Aorta (tissue), 5 donors: Measurements from ENCODE around the gene SHANK1. TPM values are rescaled to one million over a fixed set of nuclear protein-coding genes. Genes with fewer than 3 reads are reported as not detected.

Experiments used
- ATAC-seq: fragments of 200-7000 bp; cut with Tn5 transposase; one replicate; pipeline ENCODE4 v1.9.1; 2022; ENCODE audit warnings: moderate library complexity; ENCODE audit not compliant: low FRiP score
- DNase-seq, 2 donors: peaks; one replicate each; pipeline ENCODE4 v3.0.0-alpha.2; 2020
- H3K27ac ChIP-seq, 2 donors: one replicate each; pipeline ENCODE4 v1.5.1; 2013; ENCODE audit warnings: low read length in 2 of 2, mild to moderate bottlenecking in 2 of 2, moderate library complexity in 2 of 2, control low read depth in 1 of 2, inconsistent platforms in 1 of 2, low read depth in 1 of 2
- H3K27me3 ChIP-seq, 2 donors: one replicate each; pipeline ENCODE4 v1.6.1; 2013; ENCODE audit warnings: control low read depth in 1 of 2, low read length in 1 of 2, mild to moderate bottlenecking in 1 of 2, moderate library complexity in 1 of 2; ENCODE audit not compliant: insufficient read depth in 2 of 2, control insufficient read depth in 1 of 2
- H3K36me3 ChIP-seq, 2 donors: one replicate each; pipeline ENCODE4 v1.6.1; 2013; ENCODE audit warnings: control low read depth in 1 of 2, low read length in 1 of 2, mild to moderate bottlenecking in 1 of 2; ENCODE audit not compliant: insufficient read depth in 2 of 2, control insufficient read depth in 1 of 2
- H3K4me1 ChIP-seq, 2 donors: one replicate each; pipeline ENCODE4 v1.6.1; 2013; ENCODE audit warnings: low read length in 2 of 2, control low read depth in 1 of 2, mild to moderate bottlenecking in 1 of 2, moderate library complexity in 1 of 2; ENCODE audit not compliant: insufficient read depth in 2 of 2, control insufficient read depth in 1 of 2
- H3K4me3 ChIP-seq, 2 donors: one replicate each; pipeline ENCODE4 v1.5.1; 2013; ENCODE audit warnings: low read length in 2 of 2, control low read depth in 1 of 2, mild to moderate bottlenecking in 1 of 2
- H3K9me3 ChIP-seq: one replicate; pipeline ENCODE4 v1.6.1; 2013; ENCODE audit warnings: mild to moderate bottlenecking, low read length; ENCODE audit not compliant: control insufficient read depth
- WGBS, 2 donors: extraction: QIAGEN DNeasy Blood & Tissue Kit; methylation state at CpG; one replicate each; pipeline ENCODE4 v1.1.7; 2013; 5-methylcytosine and 5-hydroxymethylcytosine counted together
- intact Hi-C, 2 donors: fragments of 100-400 bp; cut with DNase I; formaldehyde crosslinking; loops; one replicate each; pipeline versions ENCODE4 v1.14.2 to v1.15.0; 2022
- polyA plus RNA-seq, 2 donors: library from polyadenylated mRNA; stranded (reverse); fragments of 200-250 nt; gene quantifications; one replicate each; pipeline ENCODE4 v1.2.3, GENCODE V29; 2013
- total RNA-seq, 2 donors: library from RNA; stranded (reverse); fragmentation: NEBNext Ultra II Directional; extraction: Animal tissue kit (Norgen Biotek cat#: 25700); gene quantifications; one replicate each; pipeline ENCODE4 v1.2.1, GENCODE V29; 2021
- donor health status: healthy with polysubstance abuse.
- donor health status: Bipolar disorder and iron deficiency.
- donor health status: DM: no; HTN: no; CAD: no.
- donor health status: DM: no; HTN: no; CAD: no.
- donor health status: DM: yes; HTN: yes; CAD: no.

Gene SHANK1
- total and polyA plus RNA-seq, 4 donors: 0.38 to 1.8 (median 0.94) TPM

DNA sequence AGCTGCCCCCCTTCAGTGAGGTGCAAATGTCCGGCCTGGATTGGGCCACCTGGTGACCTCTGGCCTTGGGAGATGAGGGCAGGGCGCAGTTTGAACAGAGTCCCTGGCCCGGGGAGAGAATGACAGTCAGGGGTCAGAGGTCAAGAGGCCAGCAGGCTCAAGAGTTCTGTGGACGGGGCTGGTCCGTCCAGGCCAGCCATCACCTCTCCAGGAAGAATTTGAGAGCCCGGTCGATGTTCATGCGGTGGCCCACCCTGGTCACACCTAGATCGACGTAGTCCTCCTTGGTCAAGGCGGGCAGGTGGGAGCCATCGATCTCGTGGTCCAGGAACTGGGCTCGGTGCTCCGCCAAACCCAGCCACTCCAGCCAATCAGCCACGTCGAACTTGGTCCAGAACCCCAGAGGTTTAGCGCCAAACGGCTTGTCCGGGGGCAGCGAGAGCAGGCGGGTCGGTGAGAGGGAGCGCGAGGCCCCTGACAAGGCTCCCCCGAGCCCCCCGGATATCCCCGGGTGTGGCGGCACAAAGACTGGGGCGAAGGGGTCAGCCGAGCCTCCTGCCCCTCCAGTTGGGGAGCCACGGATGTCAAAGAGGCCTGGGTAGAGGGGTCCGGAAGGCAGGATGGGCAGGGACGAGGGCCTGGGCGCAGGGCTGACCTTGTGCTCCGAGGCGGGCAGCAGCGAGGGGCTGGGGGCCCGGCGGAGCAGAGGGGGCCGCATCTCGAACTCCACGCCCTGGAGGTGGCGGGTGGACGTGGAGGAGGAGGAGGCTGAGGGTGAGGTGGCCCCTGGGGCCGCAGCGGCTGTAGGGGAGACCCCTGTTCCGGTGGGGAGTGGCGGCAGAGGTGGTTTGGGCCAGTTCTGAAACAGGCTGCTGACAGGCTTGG is 57.6 kb downstream of the SHANK1 start:
- peak in 1 of 2 donors; percentile 70 for DNase-seq
- Histone ChIP-seq H3K9me3 (no peaks in the 10 kb centered on the region), H3K36me3 (no peaks in the 10 kb centered on the region), H3K4me1 (no peaks in the 10 kb centered on the region), H3K4me3 (no peak overlapping the region), H3K27ac (no peak overlapping the region), H3K27me3 (no peaks in the 10 kb centered on the region)
- intact Hi-C loops: no loop called here
- no peak for ATAC-seq
- 64 to 69% methylated on average over 45 to 49 of the region's 49 CpGs for WGBS, 2 donors

- ATAC-seq (no peak), DNase-seq (no peak)
- Histone ChIP-seq H3K4me3 (no peak overlapping the region), H3K4me1 (no peaks in the 10 kb centered on the region), H3K9me3 (peaks cover under 1% of the 10 kb centered on the region), H3K36me3 (no peaks in the 10 kb centered on the region), H3K27me3 (no peaks in the 10 kb centered on the region), H3K27ac (no peak overlapping the region)
- 73 to 74% methylated on average over 10 of the region's 10 CpGs for WGBS, 2 donors
- intact Hi-C loops: no loop called here
Measured at GRCh38 chr19:50661023-50661422, 58.6 kb downstream of the SHANK1 start.

GRCh38 chr19:50660088-50660366 is 59.6 kb downstream of the SHANK1 start:
- Histone ChIP-seq H3K4me3 (no peak overlapping the region), H3K4me1 (no peaks in the 10 kb centered on the region), H3K36me3 (no peaks in the 10 kb centered on the region), H3K27me3 (no peaks in the 10 kb centered on the region), H3K27ac (no peak overlapping the region), H3K9me3 (peaks cover 7% of the 10 kb centered on the region)
- no peak for DNase-seq
- intact Hi-C loops: no loop called here
- WGBS, 2 donors: 24 to 28% methylated on average over 5 to 6 of the region's 6 CpGs
- no peak for ATAC-seq

DNA sequence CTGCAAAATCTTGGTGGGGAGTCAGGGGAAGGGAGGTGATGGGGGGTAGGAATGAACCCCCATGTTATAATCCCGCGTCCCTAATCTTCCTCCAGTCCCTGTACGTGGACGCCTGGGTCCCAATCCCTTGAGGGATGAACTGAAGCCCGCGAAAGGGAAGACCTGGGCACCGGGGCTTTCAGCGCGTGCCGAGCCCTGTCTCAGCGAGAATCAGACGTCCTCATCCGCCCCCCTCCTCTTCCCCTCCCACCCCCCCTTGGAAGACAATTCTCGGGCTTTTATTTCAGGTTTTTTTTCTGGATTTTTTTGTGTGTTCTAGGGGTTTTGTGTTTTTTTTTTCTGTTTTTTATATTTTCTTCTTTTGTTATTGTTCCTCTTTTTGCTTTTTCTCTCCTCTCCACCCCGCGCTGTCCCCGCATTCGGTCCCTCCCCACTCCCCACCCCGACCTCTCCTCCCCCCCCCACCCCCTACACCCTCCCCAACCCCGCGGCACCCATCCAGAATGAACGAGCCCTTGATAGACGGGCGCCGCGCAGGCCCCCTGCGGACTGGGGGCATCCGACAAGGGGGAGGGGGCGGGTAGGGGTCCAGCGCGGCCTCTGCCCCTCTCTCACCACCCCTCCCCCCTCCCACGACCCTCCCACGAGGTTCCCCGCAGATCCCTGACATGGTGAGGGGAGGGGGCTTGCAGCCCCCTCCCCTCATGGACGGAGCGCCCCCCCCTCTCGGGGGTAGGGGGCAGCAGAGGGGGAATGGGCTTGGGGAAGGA is 60.1 kb downstream of the SHANK1 start:
- H3K4me3 ChIP-seq: no peak overlapping the region
- H3K27ac ChIP-seq: no peak overlapping the region
- H3K36me3 ChIP-seq: no peaks in the 10 kb centered on the region
- no peaks in the 10 kb centered on the region for H3K4me1 ChIP-seq
- intact Hi-C loops: no loop called here
- 2 to 3% methylated on average over 15 to 36 of the region's 37 CpGs for WGBS, 2 donors
- DNase-seq (no peak), ATAC-seq (no peak)
- H3K27me3 ChIP-seq: no peaks in the 10 kb centered on the region
- H3K9me3 ChIP-seq: peaks cover 9% of the 10 kb centered on the region

- Histone ChIP-seq H3K4me1 (no peaks in the 10 kb centered on the region), H3K27me3 (no peaks in the 10 kb centered on the region), H3K27ac (no peak overlapping the region), H3K9me3 (peaks cover 9% of the 10 kb centered on the region), H3K36me3 (no peaks in the 10 kb centered on the region), H3K4me3 (no peak overlapping the region)
- ATAC-seq (peak; percentile 59), DNase-seq (peak; percentile 65 to 82)
- 1 to 2% methylated on average over 50 to 67 of the region's 67 CpGs for whole genome bisulfite sequencing, 2 donors
- intact Hi-C loops: no loop called here
Measured at GRCh38 chr19:50658441-50659317, 60.9 kb downstream of the SHANK1 start.

DNA sequence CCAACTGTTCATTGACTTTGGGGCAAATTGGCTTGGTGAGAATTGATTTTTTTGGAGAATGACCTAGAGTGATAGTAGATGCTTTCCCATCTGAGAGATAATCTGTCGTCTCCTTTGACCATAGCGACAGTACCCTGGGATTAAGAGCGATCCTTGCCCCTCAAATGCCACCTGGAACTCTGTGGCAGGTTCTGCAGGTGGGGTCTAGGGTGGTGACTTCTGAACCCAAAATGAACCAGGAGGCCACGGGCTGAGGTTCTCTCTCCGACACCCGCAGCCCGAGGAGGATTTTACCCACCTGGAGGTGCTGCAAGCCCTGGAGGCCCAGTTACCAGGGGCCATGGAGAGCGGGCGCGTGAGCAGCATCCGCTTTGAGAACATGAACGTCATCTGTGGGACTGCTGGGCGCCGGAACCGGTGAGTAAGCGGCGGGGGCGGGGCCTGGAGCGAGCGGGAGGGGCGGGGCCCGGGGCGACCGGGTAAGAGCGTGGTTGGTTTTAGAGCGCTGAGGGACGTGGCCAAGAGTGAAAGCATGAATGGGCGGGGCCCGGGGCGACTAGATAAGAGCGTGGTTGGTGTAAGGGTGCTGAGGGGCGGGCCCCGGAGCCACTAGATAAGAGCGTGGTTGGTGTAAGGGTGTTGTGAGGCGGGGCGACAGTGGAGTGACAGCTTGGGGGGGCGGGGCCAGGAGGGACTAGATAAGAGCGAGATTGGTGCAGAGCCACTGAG is 61.7 kb downstream of the SHANK1 start:
- no peaks in the 10 kb centered on the region for H3K36me3 ChIP-seq
- H3K4me3 ChIP-seq: no peak overlapping the region
- no peaks in the 10 kb centered on the region for H3K27me3 ChIP-seq
- H3K4me1 ChIP-seq: no peaks in the 10 kb centered on the region
- intact Hi-C loops: no loop called here
- 2 to 3% methylated on average over 38 of the region's 38 CpGs for WGBS, 2 donors
- H3K27ac ChIP-seq: no peak overlapping the region
- peak; percentile 89 for ATAC-seq
- H3K9me3 ChIP-seq: peaks cover 9% of the 10 kb centered on the region
- peak; percentile 92 for DNase-seq

DNA sequence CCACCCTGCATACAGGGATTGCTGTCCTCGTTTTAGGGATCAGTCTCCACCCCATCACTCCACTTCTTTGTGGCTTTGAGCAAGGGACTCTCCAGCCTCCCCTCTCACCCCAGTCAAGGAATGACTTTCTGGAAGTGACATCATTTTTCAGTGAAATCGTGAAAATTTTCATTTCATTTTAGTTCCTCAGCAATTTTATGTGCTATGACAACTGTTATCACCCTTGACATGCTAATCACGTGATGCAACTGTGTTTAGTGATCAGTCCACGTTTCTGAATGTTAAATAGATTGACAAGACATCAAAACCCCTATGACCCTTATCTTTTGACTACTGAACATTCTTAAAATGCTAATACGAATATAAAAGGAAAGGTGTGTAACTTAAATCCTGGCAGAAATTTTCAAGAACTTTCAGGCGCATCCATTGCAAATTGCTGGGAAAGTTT is 62.4 kb downstream of the SHANK1 start:
- Histone ChIP-seq H3K27me3 (no peaks in the 10 kb centered on the region), H3K4me1 (no peaks in the 10 kb centered on the region), H3K4me3 (no peak overlapping the region), H3K27ac (no peak overlapping the region), H3K9me3 (peaks cover 9% of the 10 kb centered on the region), H3K36me3 (no peaks in the 10 kb centered on the region)
- intact Hi-C loops: no loop called here
- 53 to 54% methylated on average over 6 of the region's 6 CpGs for WGBS, 2 donors
- no peak for ATAC-seq
- no peak for DNase-seq

- intact Hi-C loops: no loop called here
- peaks cover 9% of the 10 kb centered on the region for H3K9me3 ChIP-seq
- H3K27me3 ChIP-seq: no peaks in the 10 kb centered on the region
- no peaks in the 10 kb centered on the region for H3K36me3 ChIP-seq
- DNase-seq (no peak), ATAC-seq (no peak)
- no peak overlapping the region for H3K4me3 ChIP-seq
- no peaks in the 10 kb centered on the region for H3K4me1 ChIP-seq
- H3K27ac ChIP-seq: no peak overlapping the region
Measured at GRCh38 chr19:50654882-50655281, 64.7 kb downstream of the SHANK1 start.
